Central memory CD4-positive, alpha-beta T cell (primary cell): ENCODE data around the gene NOP10.
"Not testable (repeated sequence)": the region's sequence is repeated elsewhere in the genome, so short reads cannot be mapped to it uniquely, and the experiment has no call there.

ENCODE experiments used
- DNase-seq: peaks from one replicate; pipeline ENCODE4 v3.0.0; 2022
- total RNA-seq, 3 experiments: gene quantifications; one replicate each; lab custom pipeline; 2026; lab: John Stamatoyannopoulos, UW

Gene NOP10
- total RNA-seq, result 23.9 to 111 (median 39.7) reads per million in 3 experiments

GRCh38 chr15:34342737-34343575 lies at the start of gene NOP10, which contains the start of gene NUTM1:
TSS of gene NOP10 (minus strand) at chr15:34343136. CDS start at chr15:34343073, 63 bp downstream.
TSS of gene NUTM1 (plus strand) at chr15:34343315. CDS start at chr15:34343697, 382 bp downstream.
- DNase-seq, result peak; percentile 90

DNA sequence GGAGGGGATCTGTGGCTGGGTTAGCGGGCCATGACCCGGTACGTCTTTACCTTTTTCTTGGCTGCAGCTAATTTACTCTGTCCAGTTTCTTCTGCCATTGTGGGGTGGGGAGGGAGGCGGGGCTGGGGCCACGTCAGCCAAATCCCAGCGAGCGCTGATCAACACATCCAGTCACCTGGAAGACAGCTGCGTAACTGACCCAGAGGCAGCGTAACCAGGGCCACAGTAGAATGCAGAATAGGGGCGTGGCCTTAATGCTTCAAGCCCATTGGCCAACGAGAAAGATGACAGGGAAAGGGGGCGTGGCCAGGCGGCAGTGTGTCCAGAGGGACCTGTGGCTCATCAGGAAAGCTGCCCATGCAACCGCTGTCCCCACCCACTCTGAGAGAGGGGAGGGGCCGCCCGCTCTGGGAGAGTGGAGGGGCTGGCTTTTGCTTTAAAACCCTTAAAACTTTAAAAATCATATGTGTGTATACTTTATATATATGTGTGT lies 46.7 kb upstream of the NOP10 start:
- not testable (repeated sequence) for DNase-seq

DNA sequence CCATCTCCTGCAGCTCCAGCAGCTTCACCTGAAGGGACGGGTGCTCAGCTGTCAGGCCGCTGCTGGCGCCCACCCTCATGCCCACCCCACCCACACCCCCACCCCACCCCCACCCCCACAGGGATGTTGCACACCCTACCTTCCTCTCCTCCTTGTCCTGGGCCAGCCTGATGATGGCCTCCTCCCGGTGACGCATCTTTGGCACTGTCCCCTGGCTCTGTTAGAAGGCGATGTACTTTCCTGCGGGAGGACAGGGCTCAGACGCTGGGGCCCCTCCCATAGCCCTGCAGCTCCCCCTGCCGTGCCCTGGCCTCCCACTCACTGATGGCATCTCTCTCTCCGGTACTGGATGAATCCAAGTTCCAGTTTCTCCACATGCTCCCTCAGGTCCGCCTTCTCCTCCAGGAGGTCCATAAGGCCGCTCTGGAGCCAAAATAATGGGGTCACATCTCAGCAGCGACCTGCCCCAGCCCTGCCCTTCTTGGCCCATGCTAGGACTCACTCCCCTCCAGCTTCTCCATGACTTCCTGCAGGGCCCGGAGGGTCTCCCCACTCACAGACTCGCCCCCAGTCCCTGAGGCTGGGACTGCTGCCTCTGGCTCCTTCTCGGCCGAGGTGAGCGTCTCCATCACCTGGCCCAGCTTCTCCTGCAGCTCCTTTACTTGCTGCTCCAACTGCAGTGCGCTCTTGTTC lies 39.0 kb upstream of the NOP10 start:
- not testable (repeated sequence) for DNase-seq

DNA sequence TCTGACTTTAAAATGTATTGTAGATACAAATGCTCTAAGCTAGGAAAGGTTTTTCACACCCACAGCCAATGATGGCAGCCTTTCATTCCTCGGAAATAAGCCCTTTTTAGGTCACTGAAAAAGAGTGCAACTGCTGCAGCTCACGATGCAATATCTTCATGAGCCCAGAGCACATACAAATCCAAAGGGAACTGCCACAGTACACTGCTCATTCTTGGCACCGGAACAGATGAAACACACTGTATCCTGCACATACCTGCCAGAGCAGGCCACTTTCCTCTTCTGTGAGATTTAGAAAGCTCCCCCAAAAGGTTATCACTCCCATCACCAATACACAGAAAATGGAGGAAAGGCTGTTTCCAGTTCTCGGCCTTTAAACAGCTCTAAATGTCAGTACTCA lies 37.6 kb upstream of the NOP10 start:
- DNase-seq, result not testable (repeated sequence)

DNA sequence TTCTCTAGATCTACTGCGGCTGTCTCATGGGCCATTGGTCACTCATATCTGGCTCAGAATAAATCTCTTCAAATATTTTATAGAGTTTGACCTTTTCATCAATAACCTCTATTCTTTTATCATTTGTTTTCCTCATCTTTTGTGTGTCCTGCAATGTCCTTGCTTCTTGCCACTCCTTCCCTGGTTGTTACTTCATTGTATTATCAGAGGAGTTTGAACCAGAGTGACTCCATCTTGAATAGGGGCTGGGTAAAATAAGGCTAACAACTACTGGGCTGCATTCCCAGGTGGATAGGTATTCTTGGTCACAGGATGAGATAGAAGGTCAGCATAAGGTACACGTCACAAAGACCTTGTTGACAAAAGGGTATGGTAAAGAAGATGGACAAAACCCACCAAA lies 33.9 kb upstream of the NOP10 start:
- DNase-seq, result no peak

DNA sequence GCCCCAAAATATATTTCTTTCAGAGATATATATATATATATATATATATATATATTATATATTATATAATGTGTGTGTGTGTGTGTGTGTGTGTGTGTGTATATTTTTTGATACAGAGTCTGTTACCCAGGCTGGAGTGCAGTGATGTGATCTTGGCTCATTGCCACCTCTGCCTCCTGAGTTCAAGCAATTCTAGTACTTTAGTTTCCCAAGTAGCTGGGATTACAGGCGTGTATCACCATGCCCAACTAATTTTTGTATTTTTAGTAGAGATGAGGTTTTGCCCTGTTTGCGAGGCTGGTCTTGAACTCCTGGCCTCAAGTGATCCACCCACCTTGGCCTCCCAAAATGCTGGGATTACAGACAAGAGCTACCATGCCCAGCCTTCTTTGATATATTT lies 32.6 kb upstream of the NOP10 start:
- not testable (repeated sequence) for DNase-seq

DNA sequence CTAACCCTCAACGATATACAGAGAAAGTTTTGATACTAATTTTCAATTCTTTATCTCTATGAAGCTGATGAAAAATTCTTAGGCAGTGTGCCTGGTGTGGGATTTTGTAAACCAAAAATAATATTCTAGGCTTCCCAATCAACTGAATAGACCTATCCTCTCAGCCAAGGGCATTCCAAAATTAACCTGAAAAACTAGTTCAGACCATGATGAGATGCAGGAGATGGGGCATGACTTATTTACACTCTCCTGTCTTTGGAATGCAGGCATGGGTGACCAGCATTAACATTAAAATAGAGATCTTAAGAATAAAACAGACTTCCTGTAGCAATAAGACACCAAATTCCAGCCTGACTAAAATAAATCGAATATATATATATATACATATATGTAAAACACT lies 31.9 kb upstream of the NOP10 start:
- no peak for DNase-seq

- no peak for DNase-seq
Measured at GRCh38 chr15:34373951-34374350, 31.0 kb upstream of the NOP10 start.

- DNase-seq, result no peak
Measured at GRCh38 chr15:34370643-34371042, 27.7 kb upstream of the NOP10 start.

DNA sequence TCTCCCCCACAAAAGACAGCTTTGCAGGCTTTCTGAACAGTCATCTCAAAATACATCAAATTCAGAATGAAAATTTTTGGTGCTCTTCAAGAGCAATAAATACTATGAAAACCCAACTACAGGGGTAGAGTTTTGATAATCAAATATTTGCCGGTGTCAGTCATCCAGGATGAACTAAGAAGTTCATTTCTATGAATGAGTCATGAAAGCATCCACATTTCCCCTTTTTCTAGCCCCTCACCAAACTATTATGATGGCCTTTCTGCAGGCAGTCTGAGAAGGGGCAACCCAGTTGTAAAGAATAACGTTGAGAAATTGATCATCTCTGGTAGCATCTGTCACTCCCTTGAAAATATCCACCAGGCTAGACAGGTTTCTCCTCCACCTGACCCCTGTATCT lies 27.2 kb upstream of the NOP10 start:
- DNase-seq, result no peak

DNA sequence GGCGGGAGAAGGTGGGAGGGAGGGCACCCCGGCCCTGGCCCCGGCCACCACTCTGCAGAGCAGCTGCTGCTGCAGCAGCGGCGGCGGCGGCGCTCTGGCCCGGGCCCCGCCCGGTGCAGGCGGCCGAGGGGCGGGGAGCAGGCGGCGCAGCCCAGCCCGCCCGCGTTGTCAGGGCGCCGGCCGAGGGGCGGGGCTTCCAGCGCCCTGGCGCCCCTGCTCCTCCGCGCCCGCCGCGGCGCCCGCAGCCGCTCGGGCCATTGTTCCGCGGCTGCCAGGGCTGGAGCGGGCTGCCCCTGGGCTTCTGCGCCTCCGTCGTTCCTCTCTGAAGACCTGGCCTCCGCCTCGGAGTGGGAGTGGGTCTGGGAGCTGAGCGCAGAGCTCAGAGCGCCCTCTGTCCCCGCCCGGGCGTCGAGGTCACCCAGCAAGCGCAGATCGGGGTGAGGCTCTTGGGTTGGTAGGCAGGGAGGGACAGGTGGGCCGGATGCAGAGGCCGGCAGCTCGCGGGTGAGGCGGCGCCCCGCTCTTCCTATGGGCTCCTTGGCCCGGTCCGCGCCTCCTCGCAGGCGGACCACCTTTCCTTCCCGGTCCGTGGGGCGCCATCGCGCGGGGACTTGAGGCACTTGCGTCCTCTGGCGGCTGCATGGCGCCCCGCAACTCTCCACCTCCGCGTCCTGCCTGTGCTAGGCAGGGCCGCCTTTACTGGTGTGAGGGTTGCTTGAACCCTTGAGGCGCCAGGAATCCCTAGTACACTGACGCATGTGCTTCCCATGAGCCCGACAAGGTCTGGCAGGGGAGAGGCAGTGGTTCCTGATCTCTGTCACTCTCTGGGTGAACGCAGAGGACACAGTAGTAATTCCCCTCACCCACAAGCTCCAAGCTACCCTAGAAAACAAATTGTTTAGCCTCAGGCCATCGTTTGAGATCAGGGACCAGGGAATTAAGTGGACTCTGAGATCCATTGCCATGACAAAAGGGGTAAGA lies 24.5 kb upstream of the NOP10 start, which contains the start of gene LPCAT4:
Gene LPCAT4, minus strand, starts transcription at position 96 of the 981 bp plus-strand sequence. CDS start 96 bp downstream, outside the sequence.
- peak; percentile 90 for DNase-seq

- peak; percentile 35 for DNase-seq
Measured at GRCh38 chr15:34366271-34367065, 23.5 kb upstream of the NOP10 start.

DNA sequence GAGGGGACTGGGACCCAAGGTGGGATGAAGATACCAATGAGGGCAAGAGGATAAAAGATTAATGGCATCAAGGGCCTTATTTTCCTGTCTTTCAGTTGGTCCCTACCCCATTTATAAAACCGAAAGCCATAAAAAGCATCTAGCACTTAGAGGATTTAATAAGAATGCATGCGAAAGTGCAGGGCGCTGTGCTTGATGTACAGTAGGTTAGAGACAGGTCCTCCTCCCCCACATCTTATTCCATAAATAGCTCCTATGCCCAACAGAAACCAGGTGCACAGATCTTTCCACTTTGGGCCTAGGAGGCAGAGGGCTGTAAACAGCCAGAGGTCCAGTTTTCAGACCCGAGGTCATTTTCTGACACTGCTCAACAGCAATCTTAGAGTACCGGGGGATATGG lies 22.9 kb upstream of the NOP10 start:
- no peak for DNase-seq

DNA sequence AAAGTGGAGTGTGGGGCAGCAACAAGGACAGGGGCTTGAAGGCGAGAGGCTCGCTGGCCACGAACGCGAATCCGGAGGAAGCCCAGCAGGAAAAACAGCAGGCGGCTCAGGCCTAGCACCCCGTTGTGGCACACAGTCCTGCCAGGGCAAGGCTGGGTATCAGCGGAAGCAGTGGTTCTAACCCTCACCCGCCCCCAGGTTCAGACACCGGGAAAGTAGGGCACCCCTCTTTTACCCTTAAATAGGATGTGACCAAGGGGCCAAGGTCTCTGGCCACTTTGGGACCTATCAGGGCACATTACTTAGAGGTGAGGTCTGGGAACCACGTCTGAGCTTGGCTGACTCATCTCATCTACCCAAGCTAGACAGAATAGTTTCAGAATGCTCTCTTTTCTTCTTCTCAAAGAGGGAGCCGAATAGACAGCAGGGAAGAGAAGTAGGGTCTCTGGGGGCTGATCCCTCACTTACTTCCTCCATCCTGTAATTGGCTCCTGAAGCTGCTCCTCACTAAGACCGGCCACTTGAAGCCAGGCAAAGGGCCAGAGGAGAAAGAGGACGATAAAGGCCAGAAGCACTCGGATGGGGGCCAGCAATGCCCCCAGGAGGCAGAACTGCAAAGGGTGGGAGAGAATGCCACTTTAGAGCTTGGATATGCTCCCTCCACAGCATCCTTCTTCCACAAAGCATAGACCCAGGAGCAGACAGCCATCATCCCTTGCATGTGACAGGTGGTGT lies 22.3 kb upstream of the NOP10 start:
- DNase-seq, result no peak

DNA sequence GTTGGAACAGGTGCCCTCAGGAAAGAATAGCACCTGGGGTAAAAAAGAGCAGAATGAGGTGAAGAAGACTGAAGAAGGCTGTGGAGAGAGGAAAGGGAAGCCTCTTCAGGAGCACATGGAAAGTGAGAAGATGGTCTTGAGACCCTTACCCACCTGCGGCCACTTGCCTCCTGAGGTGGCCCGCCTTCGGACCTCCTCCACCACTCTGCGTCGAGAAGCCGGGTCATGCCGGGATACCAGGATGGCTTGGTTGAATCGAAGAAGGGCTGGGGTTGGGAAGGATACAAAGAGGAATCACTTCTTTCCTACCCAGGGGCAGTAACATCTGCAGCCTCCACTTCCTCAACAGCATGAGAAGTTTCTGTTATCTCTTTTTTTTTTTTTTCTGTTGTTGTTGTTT lies 21.1 kb upstream of the NOP10 start:
- DNase-seq, result no peak

- DNase-seq, result no peak
Measured at GRCh38 chr15:34362047-34362773, 19.3 kb upstream of the NOP10 start.

GRCh38 chr15:34361278-34361677 lies 18.3 kb upstream of the NOP10 start:
- DNase-seq, result no peak

GRCh38 chr15:34360298-34360697 lies 17.4 kb upstream of the NOP10 start:
- DNase-seq, result no peak

DNA sequence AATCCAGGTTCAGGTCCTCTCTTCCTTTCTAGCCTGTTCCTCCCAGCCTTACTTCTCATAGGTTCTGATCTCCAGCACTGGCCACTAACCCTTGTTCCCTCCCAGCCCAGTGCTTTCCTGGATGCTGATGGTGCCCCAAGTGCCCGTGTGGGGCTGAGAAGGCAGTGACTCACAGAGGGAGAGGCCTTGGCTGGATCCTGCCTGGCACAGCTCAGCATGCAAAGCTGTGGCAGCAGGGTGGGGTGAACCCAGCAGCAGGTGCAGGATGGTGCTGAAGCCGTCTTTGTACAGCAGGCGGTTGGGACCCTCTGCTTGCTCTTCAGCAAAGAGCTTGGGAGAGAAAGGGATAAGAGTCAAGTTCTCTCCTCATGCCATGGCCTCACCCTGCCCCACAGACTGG lies 16.5 kb upstream of the NOP10 start:
- no peak for DNase-seq

DNA sequence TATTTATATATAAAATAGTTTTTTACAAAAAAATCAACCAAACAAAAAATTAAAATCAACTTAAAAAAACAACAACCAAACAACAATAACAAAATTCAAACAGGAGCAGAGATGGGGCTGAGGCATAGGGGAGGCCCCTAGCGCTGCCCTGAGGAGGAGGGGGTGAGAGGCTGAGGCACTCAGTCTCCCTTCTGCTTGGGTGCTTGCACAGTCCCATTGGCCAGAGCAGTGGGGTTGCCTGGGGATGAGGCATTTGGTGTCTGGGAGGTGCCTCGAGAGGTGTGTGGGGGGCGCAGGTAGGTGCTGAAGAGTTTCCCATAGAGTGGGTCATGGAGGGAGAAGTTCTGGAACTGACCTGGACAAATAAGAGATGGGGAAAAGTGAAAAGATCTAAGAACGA lies 16.0 kb upstream of the NOP10 start:
- no peak for DNase-seq
